ENCODE data around the gene TREH.
A peak's percentile ranks its signal among the peaks of the same experiment; 100 is the strongest.
"Not testable (repeated sequence)": the region's sequence is repeated elsewhere in the genome, so short reads cannot be mapped to it uniquely, and the experiment has no call there.

Gene TREH

DNA sequence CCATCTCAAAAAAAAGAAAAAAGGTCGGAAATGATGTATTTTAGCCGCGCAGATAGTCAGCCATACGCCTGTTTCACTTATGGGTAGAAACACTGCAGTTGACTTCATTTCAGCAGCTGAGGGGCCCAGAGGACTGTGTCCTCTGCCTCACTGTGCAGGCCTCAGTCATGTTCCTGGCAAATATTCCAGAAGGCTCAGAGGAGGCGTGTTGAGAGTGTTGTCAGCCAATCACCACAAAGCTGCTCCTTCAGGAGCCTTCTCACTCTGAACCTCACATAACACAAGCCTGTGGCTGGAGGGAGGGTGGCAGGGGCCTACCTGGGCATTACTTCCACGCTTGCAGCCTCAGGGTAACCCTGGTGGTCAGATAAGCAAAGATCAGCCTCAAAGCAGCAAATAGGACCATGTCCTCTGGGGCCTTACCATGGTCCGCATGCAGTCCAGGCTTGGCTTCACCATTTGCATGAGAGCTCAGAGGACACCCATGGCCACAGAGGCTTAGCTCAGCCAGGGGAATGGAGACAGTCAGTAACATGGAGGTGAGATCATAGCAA, 17.3 kb upstream of the TREH start:
- no peak for DNase-seq

DNA sequence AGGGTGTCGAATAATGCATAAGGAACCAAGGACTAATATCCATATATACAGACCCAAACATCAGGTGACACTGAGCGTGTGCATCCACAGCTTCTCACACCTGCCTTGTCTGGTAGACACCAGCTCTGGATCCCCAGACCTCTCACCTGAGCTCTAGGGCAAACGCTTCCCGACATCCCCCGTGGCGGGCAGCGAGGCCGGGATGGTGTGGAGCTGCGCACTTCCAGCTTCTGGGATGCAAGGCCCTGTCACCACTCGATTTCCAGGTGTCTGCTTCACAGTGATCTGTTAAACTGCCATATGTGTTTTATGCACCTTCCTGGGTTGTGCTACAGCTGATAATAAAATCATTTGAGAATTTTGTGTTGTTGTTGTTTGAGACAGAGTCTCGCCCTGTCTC, 15.3 kb upstream of the TREH start:
- no peak for DNase-seq

DNA sequence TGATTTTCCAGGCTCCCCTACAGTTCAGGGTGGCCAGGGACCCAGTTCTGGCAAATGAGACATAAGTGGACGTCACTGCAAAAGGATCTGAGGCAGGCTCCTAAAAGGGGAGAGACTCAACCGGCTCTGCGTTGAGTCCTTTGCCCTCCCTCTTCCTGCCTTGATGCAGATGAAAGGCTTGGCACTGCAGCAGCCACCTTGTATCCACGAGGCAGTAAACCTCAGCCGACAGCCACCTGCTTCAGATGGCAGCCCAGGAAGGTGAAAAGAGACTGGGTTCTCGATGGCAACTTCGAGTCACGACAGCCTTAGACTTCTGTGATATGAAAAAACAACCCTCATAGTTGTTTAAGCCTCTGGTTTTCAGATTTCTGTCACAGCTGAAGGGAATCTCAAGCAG, 14.7 kb upstream of the TREH start:
- no peak for DNase-seq

DNA sequence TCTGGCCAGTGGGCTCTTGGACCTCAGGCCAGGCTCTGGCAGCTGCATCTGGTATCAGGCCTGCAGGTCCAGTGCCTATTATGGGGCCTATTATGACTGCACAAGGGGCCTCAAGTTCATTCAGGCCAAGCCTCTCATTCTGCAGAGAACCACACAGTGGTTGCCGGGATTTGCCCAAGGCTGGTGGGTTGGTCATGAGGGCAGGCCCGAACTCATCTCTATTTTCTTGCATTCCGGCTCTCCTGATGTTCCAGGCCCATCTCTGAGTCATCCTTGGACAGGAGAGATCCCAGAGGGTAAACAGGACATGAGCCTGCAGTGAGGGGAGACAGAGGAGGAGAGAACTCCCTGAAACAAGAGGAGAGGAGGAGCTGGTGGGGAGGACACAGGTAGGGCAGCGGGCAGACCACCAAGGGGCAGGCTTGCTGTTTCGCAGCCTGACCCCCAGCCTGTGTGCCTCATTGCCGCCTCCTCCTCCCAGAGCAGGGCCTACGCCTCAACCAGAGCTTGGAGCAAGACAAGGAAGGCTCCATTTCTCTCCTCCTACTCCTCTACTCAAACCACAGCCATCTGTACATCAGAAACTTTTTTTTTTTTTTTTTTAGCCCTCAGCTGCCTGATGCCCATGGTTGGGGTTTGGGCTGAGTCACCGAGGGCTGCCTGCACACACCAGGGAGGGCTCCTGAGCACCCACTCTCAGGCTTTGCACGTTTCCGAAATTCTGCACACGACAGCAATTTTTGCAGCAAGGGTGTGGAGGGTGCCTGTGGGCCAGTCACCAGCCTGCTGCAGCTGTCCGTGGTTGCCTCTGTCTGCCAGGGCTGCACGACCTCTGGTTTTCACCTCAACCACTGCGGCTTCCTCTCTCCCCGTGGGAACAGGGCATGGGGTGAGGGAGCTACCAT, 12.7 kb upstream of the TREH start:
- DNase-seq = no peak

DNA sequence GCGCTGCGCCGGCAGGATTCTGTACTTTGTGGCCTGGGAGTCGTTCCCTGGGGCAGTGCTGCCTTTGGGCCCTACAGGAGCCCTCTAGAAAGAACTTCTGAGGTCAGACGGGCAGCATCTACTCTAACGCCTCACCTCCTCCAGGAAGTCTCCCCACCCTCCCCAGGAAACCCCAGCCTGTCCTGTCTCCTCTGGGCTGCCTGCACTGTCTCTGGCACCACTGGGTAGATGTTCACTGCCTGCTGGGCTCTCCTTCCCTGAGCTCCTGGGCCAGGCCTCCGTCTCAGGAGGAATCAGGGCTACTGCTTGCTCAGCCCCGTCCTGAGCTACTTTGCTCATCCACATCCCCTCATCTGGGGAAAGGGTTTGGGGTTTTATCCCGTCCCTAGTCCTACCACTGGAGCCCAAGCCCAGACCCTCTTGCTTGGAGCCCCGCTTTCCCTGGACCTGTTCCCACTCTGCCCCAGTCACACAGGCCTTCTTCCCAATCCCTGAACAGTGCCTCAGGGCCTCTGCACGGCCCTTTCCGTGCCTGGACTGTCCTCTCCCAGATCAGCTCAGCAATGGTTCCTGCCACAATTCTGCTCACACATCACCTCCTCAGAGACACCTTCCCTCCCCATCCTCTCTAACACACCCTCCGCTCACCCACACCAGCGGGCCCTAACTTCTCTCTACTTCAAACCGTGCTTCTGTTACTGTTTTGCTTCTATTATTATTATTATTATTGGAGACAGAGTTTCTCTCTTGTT, 11.3 kb upstream of the TREH start:
- DNase-seq = no peak

DNA sequence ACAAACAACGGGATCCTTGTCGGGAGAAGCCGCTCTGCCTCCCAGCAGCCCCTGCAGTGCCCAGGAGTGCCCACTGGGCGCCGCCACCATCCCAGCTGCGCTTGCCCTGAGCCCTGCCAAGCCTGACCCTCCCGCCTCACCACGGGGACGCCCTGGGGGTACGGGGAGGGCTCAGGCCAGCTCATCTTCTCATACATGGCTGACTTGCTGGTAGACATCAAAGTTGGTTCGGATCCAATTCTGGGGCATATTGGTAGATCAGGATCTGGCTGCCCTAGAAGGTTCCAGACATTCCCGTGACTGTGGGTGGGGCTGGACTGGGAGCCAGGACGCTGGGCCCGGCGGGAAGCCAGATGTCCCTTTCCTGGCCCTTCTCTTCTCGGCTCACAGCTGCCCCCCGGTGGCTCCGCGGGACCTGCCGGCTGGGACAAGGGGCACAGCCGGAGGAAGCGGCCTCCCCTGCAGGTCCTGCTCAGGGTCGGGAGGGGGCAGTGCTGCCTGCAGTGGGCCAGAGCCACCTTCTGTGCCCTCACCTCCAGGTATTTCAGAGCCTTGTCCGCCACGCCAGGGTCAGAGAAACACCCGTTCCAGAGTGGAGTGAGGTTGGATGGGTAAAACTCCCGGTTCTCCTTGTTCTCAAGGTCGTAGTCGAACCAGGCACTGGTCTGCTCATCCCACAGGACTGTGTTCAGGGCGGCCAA, 10.6 kb upstream of the TREH start:
- DNase-seq = peak; percentile 72

DNA sequence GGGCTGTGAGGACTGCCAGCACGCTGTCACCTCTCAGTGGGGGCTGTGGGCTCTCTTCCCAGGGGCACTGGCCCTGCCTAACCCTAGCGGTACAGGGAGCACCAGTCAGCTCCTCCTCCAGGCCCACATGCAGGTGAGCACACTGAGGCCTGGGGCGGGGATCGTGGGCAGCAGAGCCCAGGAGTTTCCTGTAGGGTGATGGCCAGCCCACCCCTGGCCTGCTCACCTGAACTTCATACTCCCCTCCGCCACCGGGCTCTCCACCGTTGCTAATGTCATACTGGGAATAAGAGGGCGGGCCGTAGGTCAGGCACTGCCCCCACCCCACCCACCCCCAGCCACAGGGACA, 10.0 kb upstream of the TREH start:
- DNase-seq = no peak

DNA sequence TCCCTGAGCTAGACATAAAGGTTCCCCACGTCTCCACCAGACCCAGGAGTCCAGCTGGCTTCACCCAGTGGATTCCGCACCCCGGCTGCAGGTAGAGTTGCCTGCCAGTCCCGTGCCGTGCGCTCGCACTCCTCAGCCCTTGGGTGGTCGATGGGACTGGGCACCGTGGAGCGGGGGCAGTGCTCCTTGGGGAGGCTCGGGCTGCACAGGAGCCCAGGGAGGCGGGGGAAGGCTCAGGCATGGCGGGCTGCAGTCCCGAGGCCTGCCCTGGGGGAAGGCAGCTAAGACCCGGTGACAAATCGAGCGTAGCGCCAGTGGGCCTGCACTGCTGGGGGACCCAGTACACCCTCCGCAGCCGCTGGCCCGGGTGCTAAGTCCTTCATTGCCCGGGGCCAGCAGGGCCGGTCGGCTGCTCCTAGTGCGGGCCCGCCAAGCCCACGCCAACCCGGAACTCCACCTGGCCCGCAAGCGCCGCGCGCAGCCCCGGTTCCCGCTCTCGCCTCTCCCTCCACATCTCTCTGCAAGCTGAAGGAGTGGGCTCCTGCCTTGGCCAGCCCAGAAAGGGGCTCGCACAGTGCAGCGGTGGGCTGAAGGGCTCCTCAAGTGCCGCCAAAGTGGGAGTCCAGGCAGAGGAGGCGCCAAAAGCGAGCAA, 9.5 kb upstream of the TREH start:
- DNase-seq = no peak

DNA sequence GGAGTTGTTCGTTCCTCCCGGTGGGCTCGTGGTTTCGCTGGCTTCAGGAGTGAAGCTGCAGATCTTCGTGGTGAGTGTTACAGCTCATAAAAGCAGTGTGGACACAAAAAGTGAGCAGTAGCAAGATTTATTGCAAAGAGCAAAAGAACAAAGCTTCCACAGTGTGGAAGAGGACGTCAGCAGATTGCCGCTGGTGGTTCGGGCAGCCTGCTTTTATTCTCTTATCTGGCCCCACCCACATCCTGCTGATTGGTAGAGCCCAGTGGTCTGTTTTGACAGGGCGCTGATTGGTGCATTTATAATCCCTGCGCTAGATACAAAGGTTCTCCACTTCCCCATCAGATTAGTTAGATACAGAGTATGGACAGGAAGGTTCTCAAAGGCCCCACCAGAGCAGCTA, 8.9 kb upstream of the TREH start:
- not testable (repeated sequence) for DNase-seq

DNA sequence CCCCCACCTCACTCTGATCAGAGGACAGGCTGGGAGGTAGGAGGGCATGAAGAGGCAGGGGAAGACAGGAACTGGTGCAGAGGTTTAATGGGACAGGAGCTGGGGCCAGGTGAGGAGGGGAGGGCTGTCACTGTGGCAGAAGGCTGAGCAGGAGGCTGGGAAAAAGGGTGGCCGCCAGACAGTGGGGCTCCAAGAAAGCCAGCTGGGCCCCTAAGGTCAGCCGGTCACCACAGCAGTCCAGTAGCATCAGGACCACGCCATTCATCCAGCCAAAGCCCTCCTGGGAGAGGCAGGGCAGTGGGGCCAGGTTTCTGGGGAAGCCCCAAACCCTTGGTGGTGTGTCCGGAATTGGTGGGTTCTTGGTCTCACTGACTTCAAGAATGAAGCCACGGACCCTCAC, 8.5 kb upstream of the TREH start:
- no peak for DNase-seq

DNA sequence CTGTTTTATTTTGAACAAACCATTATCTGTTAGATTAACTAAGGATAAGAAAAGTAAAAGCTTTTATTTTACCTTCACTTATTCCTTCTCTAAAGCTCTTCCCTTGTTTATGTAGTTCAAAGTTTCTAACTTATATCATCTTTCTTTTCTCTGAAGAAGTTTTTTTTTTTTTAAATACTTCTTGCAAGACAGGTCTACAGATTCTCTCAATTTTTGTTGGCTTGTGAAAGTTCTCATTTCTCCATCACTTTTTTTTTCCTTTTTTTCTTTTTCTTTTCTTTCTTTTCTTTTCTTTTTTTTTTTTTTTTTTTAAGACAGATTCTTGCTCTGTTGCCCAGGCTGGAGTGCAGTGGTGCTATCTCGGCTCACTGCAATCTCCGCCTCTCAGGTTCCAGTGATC, 4.7 kb upstream of the TREH start:
- DNase-seq = no peak

DNA sequence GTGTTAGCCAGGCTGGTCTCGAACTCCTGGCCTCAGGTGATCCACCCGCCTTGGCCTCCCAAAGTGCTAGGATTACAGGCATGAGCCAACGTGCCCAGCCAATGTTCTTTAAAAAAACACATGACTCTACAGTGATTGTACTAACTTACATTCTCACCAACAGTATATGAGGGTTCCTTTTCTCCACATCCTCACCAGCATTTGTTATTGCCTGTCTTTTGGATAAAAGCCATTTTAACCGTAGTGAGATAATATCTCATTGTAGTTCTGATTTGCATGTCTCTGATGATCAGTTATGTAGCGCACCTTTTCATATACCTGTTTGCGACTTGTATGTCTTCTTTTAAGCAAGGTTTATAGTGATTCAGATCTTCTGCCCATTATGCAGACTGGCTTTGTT, 3.5 kb upstream of the TREH start:
- not testable (repeated sequence) for DNase-seq

DNA sequence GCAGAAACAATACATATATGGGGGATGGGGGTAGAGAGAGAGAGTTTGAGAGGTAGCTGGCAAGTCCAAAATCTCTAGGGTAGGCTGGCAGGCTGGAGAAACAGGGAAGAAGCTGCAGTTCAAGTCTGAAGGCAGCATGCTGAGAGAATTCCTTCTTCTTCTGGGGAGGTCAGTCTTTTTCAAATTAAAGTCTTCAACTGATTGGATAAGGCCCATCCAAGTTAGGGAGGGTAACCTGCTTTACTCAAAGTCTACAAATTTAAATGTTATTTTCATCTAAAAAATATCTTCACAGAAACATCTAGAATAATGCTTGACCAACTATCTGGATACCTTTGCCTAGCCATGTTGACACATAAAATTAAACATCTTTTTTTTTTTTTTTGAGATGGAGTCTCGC, 2.9 kb upstream of the TREH start:
- DNase-seq = no peak

DNA sequence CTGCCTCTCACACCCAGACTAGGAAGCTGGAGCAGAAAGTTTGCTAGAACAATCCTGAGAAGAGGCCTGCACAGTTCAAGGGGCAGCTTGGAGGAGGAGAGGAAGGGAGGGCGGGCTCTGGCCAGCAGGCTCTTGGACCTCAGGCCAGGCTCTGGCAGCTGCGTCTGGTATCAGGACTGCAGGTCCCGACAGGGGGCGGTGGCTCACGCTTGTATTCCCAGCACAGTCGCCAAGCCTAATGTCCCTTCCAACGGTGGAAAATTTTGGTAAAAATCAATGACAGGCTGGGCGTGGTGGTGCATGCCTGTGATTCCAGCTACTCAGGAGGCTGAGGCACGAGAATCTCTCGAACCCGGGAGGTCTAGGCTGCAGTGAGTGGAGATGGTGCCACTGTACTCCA, 542 bp downstream of the TREH start:
- DNase-seq = not testable (repeated sequence)

DNA sequence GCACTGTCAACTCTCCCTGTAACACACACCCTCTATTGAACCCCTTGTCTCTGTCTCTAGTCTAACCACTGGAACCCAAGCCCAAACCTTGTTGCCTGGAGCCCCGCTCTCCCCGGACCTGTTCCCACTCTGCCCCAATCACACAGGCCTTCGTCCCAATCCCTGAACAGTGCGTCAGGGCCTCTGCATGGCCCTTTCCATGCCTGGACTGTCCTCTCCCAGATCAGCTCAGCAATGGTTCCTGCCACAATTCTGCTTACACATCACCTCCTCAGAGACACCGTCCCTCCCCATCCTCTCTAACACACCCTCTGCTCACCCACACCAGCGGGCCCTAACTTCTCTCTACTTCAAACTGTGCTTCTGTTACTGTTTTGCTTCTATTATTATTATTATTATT, 1.5 kb downstream of the TREH start:
- no peak for DNase-seq

DNA sequence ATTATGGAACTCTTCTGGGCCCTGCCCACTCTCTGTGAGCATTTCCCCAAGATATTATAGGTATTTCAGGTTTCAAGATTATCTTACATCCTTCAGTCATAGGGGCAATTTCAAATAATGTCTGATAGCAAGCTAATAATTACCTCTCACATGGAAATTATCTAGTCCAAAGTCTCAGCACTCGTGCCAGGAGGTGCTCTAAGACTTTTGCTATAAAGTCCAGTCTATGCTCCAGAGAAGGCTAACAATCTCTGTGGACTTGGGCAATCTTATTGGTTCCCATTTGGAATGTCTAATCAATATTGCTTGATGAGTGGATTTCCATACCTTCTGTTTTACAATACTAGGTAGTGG, 5.4 kb downstream of the TREH start:
- DNase-seq = no peak

DNA sequence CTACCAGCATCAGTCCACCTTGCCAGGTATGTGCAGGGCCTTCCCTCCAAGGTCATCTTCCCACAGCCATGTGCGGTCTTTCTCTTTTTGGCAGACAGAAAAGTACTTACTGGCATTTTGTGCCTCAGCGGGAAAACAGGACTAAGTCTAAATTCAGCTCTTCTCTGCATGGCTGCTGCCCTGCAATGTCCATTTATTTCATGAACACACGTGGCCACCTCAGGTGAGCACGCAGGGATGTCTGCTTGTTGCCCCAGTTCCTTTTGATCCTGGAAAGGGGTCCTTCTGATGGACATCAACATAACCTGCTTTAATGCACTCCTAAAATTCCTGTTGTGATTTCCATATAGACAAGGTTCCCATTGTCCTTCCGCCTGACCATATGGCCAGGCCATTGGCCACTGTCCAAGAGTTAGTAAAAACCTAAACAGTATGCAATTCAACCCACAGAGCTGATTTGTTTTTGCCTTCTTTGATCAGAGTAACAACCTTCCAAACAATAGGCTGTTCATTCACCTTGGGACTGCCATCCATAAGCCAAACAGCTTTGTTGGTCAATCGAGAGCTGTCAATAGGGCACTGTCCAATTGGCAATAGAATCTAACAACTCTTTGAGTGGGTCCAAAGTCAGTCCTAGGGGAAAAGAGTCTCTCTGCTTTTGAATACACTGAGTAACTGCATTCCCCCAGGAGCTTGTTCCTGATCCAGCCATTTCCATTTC, 5.9 kb downstream of the TREH start:
- DNase-seq = no peak

DNA sequence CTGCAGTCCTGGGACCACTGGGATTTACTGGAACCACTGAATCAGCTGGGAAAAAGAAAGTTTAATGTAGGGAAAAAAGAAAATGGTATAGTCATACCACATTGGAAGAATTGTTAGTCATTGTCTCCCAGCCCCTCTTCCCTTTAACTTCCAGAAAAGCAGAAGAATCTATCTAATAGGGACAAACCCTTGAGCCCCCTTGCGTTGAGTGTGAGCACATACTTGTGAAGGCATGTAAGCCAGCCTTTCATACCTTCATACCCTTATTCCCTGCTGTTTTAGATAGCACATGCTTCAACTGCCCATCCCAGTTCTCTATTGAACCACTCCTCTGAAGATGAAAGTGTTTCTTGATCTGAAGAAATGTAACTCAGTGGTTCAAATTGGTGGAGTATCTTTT, 6.6 kb downstream of the TREH start:
- no peak for DNase-seq

DNA sequence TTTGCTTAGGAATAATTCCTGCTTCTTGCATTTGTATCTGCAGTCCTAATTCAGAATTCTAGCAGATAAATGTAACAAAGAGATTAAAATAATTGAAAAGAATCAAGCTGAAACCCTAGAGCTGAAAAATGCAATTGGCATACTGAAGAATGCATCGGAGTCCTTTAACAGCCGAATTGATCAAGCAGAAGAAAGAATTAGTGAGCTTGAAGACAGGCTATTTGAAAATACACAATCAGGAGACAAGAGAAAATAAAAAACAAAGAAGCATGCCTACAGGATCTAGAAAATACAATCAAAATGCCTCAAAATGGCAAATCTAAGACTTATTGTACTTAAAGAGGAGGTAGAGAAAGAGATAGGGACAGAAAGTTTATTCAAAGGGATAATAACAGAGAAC, 8.2 kb downstream of the TREH start:
- no peak for DNase-seq

DNA sequence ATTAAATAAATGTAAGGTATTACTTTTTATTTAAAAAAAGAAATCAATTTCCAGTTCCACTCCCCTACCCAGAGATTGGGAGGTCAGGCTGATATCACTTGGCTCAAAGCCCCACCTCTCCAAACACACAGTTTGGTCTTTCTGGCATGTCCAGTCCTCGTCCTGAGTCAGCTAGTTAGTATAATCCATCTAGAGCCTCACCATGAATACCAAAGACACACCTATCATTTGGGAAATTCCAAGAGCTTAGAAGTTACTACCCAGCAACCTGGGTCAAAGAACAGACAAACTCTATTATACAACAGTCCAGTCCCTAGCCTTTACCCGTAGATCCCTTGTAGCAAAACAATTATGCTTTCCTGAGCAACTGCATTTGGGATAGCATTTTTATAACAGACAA, 9.4 kb downstream of the TREH start:
- no peak for DNase-seq

DNA sequence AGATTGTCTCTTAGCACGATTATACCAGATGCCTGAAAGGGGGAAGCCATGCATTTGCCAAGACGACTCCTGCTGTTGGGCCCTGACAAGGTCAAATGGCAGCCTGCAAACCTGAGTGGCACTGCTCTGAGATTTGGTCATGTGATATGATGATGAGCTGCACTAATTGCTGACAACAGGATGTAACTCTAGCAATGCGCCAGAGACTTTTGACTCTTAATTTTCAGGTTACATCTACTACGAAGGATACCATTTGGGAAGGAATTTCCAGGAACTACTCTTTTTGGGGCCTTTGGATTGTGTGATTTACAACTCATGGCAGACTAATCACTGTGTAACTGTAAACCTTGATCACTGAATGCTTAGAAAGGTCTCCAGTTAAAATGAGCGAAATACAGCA, 13.1 kb downstream of the TREH start:
- no peak for DNase-seq

DNA sequence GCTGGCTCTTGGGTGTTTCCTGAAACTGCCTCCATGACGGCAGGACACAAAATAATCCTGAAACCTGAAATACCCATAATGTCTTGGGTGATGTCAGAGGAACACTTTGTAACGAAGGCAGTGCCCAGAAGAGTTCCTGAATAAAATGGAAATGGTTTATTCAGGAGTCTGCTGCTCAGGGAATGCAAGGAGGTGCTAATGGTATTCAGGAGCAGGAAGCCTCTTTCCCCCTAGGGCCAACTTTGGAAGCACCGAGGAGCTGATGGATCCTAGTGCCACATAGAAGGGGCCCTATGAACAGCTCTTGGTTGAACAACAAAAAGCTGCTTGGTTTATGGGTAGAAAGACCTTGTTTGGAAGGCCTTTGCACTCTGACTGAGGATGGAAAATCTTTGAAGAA, 15.5 kb downstream of the TREH start:
- DNase-seq = no peak

Measured in GOT3 (cell line).